Panc1 (cell line): Measurements from ENCODE around the gene PDPK1.

Experiments
- CTCF ChIP-seq: fragments of 450-650 bp; IDR thresholded peaks from 2 replicates; pipeline ENCODE4 v1.5.1; 2017; ENCODE audit warnings: mild to moderate bottlenecking
- POLR2AphosphoS5 ChIP-seq: IDR thresholded peaks from 2 replicates; pipeline ENCODE4 v1.6.1; 2012; ENCODE audit warnings: mild to moderate bottlenecking, low read depth, low read length, moderate library complexity
- SIN3A ChIP-seq: IDR thresholded peaks from 2 replicates; pipeline ENCODE4 v1.6.1; 2012; ENCODE audit warnings: low read depth, mild to moderate bottlenecking, low read length, moderate library complexity, borderline replicate concordance; ENCODE audit not compliant: insufficient read depth
- TF ChIP-seq, protein P1 (sequence below), 2 experiments: IDR thresholded peaks; 2 replicates each; pipeline ENCODE4 v1.6.1; 2011 to 2012; ENCODE audit warnings: low read depth in 2 of 2, control low read depth in 1 of 2, low read length in 1 of 2, mild to moderate bottlenecking in 1 of 2, moderate library complexity in 1 of 2; ENCODE audit not compliant: insufficient read depth in 1 of 2

DNA sequence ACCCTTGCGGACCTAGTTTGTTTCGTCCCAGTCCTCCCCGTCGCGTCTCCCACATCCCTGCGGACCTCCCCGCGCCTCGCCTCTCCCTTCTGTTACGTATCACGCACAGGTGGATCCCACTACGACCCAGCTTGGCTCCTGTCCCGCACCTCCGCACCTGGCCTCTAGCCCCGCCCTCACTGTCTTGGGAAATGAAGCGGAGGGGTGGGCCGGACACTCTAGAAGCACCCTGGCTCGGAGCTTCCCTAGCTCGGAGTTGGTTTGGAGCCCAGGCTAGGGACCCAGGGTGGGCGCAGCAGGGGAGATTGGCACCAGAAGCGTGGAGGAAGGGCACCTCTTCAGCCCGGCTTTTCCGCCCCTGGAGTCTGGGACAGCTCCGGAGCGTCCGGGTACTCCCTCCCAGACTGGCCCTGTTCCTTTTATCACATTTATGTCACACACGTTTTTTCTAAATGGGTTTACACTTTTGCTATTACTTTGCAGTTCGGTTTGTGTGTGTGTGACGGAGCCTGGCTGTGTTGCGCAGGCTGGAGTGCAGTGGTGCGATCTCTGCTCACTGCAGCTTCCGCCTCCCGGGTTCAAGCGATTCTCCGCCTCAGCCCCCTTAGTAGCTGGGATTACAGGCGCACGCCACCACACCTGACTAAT, 5.2 kb upstream of the PDPK1 start:
- no peak for TF ChIP-seq CTCF
- TF ChIP-seq, protein P1, sequence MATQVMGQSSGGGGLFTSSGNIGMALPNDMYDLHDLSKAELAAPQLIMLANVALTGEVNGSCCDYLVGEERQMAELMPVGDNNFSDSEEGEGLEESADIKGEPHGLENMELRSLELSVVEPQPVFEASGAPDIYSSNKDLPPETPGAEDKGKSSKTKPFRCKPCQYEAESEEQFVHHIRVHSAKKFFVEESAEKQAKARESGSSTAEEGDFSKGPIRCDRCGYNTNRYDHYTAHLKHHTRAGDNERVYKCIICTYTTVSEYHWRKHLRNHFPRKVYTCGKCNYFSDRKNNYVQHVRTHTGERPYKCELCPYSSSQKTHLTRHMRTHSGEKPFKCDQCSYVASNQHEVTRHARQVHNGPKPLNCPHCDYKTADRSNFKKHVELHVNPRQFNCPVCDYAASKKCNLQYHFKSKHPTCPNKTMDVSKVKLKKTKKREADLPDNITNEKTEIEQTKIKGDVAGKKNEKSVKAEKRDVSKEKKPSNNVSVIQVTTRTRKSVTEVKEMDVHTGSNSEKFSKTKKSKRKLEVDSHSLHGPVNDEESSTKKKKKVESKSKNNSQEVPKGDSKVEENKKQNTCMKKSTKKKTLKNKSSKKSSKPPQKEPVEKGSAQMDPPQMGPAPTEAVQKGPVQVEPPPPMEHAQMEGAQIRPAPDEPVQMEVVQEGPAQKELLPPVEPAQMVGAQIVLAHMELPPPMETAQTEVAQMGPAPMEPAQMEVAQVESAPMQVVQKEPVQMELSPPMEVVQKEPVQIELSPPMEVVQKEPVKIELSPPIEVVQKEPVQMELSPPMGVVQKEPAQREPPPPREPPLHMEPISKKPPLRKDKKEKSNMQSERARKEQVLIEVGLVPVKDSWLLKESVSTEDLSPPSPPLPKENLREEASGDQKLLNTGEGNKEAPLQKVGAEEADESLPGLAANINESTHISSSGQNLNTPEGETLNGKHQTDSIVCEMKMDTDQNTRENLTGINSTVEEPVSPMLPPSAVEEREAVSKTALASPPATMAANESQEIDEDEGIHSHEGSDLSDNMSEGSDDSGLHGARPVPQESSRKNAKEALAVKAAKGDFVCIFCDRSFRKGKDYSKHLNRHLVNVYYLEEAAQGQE (IDR thresholded peaks at IDR 0.05; ENCODE audit: insufficient read depth in 1 of 2, low read depth in 2 of 2, low read length in 1 of 2) = no peak
- TF ChIP-seq SIN3A = no peak
- no peak for TF ChIP-seq POLR2AphosphoS5
